A673 (cell line): ENCODE data around the gene SLC1A7. TPM values are rescaled to one million over a fixed set of nuclear protein-coding genes. Genes with fewer than 3 reads are reported as not detected.

Source experiments
- BruUV-seq: library from RNA; stranded (reverse); fragments of 400-500 nt; replicated peaks from 2 replicates; lab custom pipeline; 2021; lab: Mats Ljungman, UMichigan
- CTCF ChIA-PET: fragments of 300-600 bp; sonication (Branson Sonifier 250); formaldehyde crosslinking; loops from one replicate; lab custom pipeline; 2022; ENCODE audit warnings: antibody characterized with exemption; lab: Charles Lee
- POLR2A ChIA-PET: fragments of 300-600 bp; sonication (Branson Sonifier 250); formaldehyde crosslinking; loops from one replicate; lab custom pipeline; 2022; ENCODE audit warnings: antibody characterized with exemption; ENCODE audit not compliant: low non-redundant PET; lab: Charles Lee
- DNase-seq: peaks from one replicate; pipeline ENCODE4 v3.0.0-alpha.2; 2015; ENCODE audit warnings: low spot score
- H3K27ac ChIP-seq: fragments of 200-600 bp; sonication (generic); 2 replicates; pipeline ENCODE4 v1.5.1; 2016; ENCODE audit warnings: mixed run types, low read depth, mild to moderate bottlenecking, mixed read lengths, antibody characterized with exemption, low read length; ENCODE audit not compliant: poor library complexity, severe bottlenecking
- H3K27me3 ChIP-seq: fragments of 200-600 bp; sonication (generic); replicated peaks from 2 replicates; pipeline ENCODE4 v1.6.1; 2017; ENCODE audit warnings: mixed run types, low read depth, mild to moderate bottlenecking, mixed read lengths, antibody characterized with exemption, low read length; ENCODE audit not compliant: insufficient read depth, poor library complexity
- H3K36me3 ChIP-seq: fragments of 200-600 bp; sonication (generic); 2 replicates; pipeline ENCODE4 v1.6.1; 2016; ENCODE audit warnings: mixed run types, mild to moderate bottlenecking, mixed read lengths, antibody characterized with exemption, low read length; ENCODE audit not compliant: insufficient read depth, poor library complexity, severe bottlenecking
- H3K4me1 ChIP-seq: fragments of 200-600 bp; sonication (generic); 2 replicates; pipeline ENCODE4 v1.6.1; 2017; ENCODE audit warnings: mixed run types, mild to moderate bottlenecking, mixed read lengths, antibody characterized with exemption, low read length; ENCODE audit not compliant: insufficient read depth, poor library complexity, severe bottlenecking
- H3K4me3 ChIP-seq: fragments of 200-600 bp; sonication (generic); 2 replicates; pipeline ENCODE4 v1.5.1; 2016; ENCODE audit warnings: low read depth, mixed run types, mild to moderate bottlenecking, mixed read lengths, low read length; ENCODE audit not compliant: poor library complexity, severe bottlenecking
- H3K9me3 ChIP-seq: fragments of 200-600 bp; sonication (generic); 2 replicates; pipeline ENCODE4 v1.6.1; 2016; ENCODE audit warnings: mixed run types, low read depth, mild to moderate bottlenecking, mixed read lengths, antibody characterized with exemption, low read length; ENCODE audit not compliant: poor library complexity, severe bottlenecking
- EZH2 ChIP-seq: fragments of 200-600 bp; sonication (generic); IDR thresholded peaks from 2 replicates; pipeline ENCODE4 v1.6.1; 2017; ENCODE audit warnings: borderline replicate concordance, low read depth, mild to moderate bottlenecking, mixed read lengths, antibody characterized with exemption, low read length; ENCODE audit not compliant: poor library complexity, severe bottlenecking
- intact Hi-C: fragments of 100-400 bp; cut with micrococcal nuclease; formaldehyde crosslinking; loops from one replicate; pipeline ENCODE4 v1.10.0; 2022; ENCODE audit not compliant: unreplicated experiment
- total RNA-seq: library from RNA; stranded (reverse); gene quantifications from 2 replicates; pipeline ENCODE4 v1.2.3, GENCODE V29; 2021
- TF ChIP-seq, protein P1 (sequence below): fragments of 300-800, 200-600 bp; sonication (generic); conservative IDR thresholded peaks from 2 replicates; pipeline ENCODE4 v1.5.1; 2017; ENCODE audit warnings: low read depth, mild to moderate bottlenecking, antibody characterized with exemption, low read length, moderate library complexity, mixed read lengths

Gene SLC1A7
- total RNA-seq, 1 experiment from 2014 or later: not detected

DNA sequence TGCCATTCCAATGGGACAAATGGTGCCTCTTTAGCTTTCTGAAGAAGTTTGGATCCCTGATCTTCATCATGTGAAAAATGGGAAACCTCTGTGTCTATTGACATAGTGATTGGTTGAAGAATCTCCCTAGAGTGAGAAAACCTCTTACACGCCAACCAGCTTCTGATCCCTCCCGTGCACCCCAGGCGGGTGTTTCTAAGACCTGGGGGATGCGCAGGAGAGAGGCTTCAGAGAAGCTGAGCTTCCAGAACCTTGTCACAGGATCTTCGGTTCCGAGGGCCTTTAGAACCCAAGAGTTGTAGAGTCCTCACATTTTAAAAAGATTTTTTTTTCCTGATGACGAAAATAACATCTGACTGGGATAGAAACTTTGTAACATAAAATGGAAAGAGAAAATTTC, 69.2 kb downstream of the SLC1A7 start:
- Histone ChIP-seq H3K27ac (no peak overlapping the region), H3K36me3 (no peaks in the 10 kb centered on the region), H3K9me3 (no peaks in the 10 kb centered on the region), H3K4me1 (no peaks in the 10 kb centered on the region), H3K27me3 (no peaks in the 10 kb centered on the region), H3K4me3 (no peak overlapping the region)
- TF ChIP-seq, protein P1, sequence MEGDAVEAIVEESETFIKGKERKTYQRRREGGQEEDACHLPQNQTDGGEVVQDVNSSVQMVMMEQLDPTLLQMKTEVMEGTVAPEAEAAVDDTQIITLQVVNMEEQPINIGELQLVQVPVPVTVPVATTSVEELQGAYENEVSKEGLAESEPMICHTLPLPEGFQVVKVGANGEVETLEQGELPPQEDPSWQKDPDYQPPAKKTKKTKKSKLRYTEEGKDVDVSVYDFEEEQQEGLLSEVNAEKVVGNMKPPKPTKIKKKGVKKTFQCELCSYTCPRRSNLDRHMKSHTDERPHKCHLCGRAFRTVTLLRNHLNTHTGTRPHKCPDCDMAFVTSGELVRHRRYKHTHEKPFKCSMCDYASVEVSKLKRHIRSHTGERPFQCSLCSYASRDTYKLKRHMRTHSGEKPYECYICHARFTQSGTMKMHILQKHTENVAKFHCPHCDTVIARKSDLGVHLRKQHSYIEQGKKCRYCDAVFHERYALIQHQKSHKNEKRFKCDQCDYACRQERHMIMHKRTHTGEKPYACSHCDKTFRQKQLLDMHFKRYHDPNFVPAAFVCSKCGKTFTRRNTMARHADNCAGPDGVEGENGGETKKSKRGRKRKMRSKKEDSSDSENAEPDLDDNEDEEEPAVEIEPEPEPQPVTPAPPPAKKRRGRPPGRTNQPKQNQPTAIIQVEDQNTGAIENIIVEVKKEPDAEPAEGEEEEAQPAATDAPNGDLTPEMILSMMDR: no peak
- TF ChIP-seq EZH2: no peak
- BruUV-seq: no TSS peak
- intact Hi-C loops: no loop called here
- POLR2A ChIA-PET: no interaction called here
- CTCF ChIA-PET: no interaction called here
- no peak for DNase-seq

DNA sequence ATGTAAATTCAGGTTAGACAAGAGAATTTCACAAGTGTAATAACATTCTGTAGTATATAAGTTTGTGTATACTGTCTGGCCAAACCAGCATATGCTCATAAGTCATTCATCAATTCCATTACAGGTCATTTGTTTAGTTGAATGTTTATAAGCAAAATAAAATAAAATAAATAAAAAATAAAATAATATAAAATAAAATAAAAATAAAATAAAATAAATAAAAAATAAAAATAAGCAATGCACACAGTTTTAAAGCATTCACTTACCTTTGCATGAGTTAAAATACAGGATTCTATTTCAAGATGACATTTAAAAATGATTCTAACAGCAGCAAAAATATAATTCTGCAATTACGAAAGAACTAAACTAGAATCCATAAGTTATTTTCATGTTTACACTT, 70.5 kb downstream of the SLC1A7 start:
- Histone ChIP-seq H3K4me3 (no peak overlapping the region), H3K27ac (no peak overlapping the region), H3K27me3 (no peaks in the 10 kb centered on the region), H3K4me1 (no peaks in the 10 kb centered on the region), H3K36me3 (no peaks in the 10 kb centered on the region), H3K9me3 (no peaks in the 10 kb centered on the region)
- ChIA-PET POLR2A (no interaction called here), CTCF (no interaction called here)
- intact Hi-C loops: no loop called here
- TF ChIP-seq EZH2: no peak
- TF ChIP-seq, protein P1: no peak
- DNase-seq: no peak
- BruUV-seq: no TSS peak

DNA sequence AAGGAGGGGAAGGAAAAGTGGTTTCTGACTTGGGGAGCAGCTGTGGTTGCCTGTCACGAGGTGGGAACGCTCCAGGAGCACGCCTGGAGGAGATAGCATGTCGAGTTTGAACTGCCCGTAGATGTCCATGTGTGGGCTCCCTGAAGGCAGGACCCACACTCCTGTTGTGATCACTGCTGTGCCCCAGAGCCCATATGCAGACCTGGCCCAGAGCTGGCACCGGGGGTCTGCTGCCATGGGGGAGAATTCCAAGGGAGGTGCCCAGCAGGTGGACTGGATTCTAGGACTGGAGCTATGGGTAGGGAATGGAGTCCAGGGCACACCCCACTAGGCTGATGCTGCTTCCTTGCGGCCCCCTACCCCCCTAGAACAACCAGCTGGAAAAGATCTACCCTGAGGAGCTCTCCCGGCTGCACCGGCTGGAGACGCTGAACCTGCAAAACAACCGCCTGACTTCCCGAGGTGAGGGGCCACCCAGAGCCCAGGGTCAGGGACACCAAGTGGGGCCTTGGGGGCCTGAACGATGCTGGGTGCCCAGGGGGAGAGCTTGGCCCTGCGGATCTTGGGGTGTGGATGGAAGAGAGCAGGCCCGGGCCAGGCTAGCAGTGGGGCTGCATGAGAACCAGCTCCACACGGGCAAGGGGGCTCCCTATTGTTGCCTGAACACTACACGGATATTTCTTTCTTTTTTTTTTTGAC, 71.1 kb downstream of the SLC1A7 start:
- Histone ChIP-seq H3K36me3 (no peaks in the 10 kb centered on the region), H3K4me1 (no peaks in the 10 kb centered on the region), H3K9me3 (no peaks in the 10 kb centered on the region), H3K27ac (no peak overlapping the region), H3K27me3 (no peaks in the 10 kb centered on the region), H3K4me3 (no peak overlapping the region)
- no peak for TF ChIP-seq EZH2
- TF ChIP-seq, protein P1: no peak
- POLR2A ChIA-PET: no interaction called here
- DNase-seq: no peak
- CTCF ChIA-PET: no interaction called here
- intact Hi-C loops: no loop called here
- BruUV-seq: no TSS peak
